ENCODE measurements around the gene DLG2.

DNA sequence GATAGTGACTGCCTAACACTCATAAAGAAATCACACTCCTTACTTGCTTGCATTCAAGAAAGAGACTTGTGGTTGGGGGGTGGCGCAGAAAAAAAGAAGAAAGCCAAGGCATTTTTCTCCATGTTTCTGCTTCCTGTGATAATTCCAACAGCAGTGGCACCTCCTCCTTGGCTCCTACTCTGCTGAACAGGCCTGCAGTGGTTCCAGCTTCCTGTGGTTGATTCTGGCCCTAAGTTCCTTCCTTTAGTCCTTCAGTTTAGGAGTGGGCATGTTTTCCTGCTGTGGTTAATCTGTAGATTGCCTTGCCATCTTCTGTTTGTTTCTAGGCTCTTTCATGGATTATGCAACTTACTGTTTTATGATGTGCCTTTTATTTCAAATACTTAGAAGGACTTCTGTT is 940.4 kb downstream of the DLG2 start:
- TF ChIP-seq, protein P1, sequence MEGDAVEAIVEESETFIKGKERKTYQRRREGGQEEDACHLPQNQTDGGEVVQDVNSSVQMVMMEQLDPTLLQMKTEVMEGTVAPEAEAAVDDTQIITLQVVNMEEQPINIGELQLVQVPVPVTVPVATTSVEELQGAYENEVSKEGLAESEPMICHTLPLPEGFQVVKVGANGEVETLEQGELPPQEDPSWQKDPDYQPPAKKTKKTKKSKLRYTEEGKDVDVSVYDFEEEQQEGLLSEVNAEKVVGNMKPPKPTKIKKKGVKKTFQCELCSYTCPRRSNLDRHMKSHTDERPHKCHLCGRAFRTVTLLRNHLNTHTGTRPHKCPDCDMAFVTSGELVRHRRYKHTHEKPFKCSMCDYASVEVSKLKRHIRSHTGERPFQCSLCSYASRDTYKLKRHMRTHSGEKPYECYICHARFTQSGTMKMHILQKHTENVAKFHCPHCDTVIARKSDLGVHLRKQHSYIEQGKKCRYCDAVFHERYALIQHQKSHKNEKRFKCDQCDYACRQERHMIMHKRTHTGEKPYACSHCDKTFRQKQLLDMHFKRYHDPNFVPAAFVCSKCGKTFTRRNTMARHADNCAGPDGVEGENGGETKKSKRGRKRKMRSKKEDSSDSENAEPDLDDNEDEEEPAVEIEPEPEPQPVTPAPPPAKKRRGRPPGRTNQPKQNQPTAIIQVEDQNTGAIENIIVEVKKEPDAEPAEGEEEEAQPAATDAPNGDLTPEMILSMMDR (conservative IDR thresholded peaks at IDR 0.05; ENCODE audit: low read depth, low read length) = no peak
- TF ChIP-seq POLR2A (IDR thresholded peaks at IDR 0.05; ENCODE audit: low read depth, low read length) (no peak), NFE2L2 (IDR thresholded peaks at IDR 0.05; ENCODE audit: low read depth, low read length) (no peak), BHLHE40 (IDR thresholded peaks at IDR 0.05; ENCODE audit: low read depth, low read length) (no peak), MXI1 (IDR thresholded peaks at IDR 0.05; ENCODE audit: borderline replicate concordance, low read depth, low read length) (no peak), SMC3 (IDR thresholded peaks at IDR 0.05; ENCODE audit: low read depth, low read length) (no peak)

Data from IMR-90 (cell line).